Naive thymus-derived CD8-positive, alpha-beta T cell (primary cell): ENCODE data around the gene BTC. TPM values are rescaled to one million over a fixed set of nuclear protein-coding genes. Genes with fewer than 3 reads are reported as not detected.

Source experiments
- ATAC-seq, 2 donors: fragments of 150-1000 bp; cut with Tn5 transposase in 1 of 2; sonication (Bioruptor Pico), chemical (Tn5 transposase) in 1 of 2; 1 replicate in 1 of 2; 2 replicates in 1 of 2; pipeline ENCODE4 v1.10.0; 2021; ENCODE audit warnings: mild to moderate bottlenecking in 2 of 2, moderate library complexity in 2 of 2
- POLR2A ChIA-PET: fragments of 350-600 bp; sonication (Branson Sonifier 250); formaldehyde crosslinking; loops from one replicate; lab custom pipeline; 2021; ENCODE audit warnings: antibody characterized with exemption; lab: Charles Lee
- DNase-seq, 10 donors: peaks; one replicate each; pipeline versions ENCODE4 v3.0.0 to v3.0.0-alpha.2; 2020 to 2022
- H3K27ac Mint-ChIP-seq, 10 donors: one replicate each; pipeline ENCODE4 v1.8.0; 2020 to 2022; ENCODE audit warnings: mild to moderate bottlenecking in 10 of 10, mixed read lengths in 10 of 10, moderate library complexity in 4 of 10, inconsistent platforms in 1 of 10
- H3K27me3 Mint-ChIP-seq, 5 donors: one replicate each; pipeline ENCODE4 v1.8.0; 2021 to 2022; ENCODE audit warnings: mixed read lengths in 5 of 5
- H3K36me3 Mint-ChIP-seq, 3 donors: one replicate each; pipeline ENCODE4 v1.8.0; 2020 to 2022; ENCODE audit warnings: mixed read lengths in 3 of 3, mild to moderate bottlenecking in 2 of 3, inconsistent platforms in 1 of 3
- H3K4me1 Mint-ChIP-seq, 4 donors: one replicate each; pipeline ENCODE4 v1.8.0; 2021 to 2022; ENCODE audit warnings: mixed read lengths in 4 of 4
- H3K4me3 Mint-ChIP-seq, 10 donors: one replicate each; pipeline ENCODE4 v1.8.0; 2020 to 2022; ENCODE audit warnings: mild to moderate bottlenecking in 10 of 10, mixed read lengths in 10 of 10, moderate library complexity in 6 of 10, inconsistent platforms in 1 of 10
- H3K9me3 Mint-ChIP-seq, 9 donors: one replicate each; pipeline ENCODE4 v1.8.0; 2020 to 2022; ENCODE audit warnings: mixed read lengths in 9 of 9, mild to moderate bottlenecking in 3 of 9, inconsistent platforms in 1 of 9, moderate library complexity in 1 of 9
- polyA plus RNA-seq, 3 donors: library from polyadenylated mRNA; unstranded; fragments of 300-500 nt; fragmentation: Illumina TruSeq; gene quantifications; one replicate each; pipeline ENCODE4 v1.2.3, GENCODE V29; 2021
- total RNA-seq, 8 experiments: library from RNA in 2 of 8; stranded (reverse) in 2 of 8; gene quantifications; one replicate each; pipeline ENCODE4 v1.2.3 and lab custom pipeline; 2021 to 2026

BTC gene
- total and polyA plus RNA-seq, 5 experiments from 2014 or later: not detected

DNA sequence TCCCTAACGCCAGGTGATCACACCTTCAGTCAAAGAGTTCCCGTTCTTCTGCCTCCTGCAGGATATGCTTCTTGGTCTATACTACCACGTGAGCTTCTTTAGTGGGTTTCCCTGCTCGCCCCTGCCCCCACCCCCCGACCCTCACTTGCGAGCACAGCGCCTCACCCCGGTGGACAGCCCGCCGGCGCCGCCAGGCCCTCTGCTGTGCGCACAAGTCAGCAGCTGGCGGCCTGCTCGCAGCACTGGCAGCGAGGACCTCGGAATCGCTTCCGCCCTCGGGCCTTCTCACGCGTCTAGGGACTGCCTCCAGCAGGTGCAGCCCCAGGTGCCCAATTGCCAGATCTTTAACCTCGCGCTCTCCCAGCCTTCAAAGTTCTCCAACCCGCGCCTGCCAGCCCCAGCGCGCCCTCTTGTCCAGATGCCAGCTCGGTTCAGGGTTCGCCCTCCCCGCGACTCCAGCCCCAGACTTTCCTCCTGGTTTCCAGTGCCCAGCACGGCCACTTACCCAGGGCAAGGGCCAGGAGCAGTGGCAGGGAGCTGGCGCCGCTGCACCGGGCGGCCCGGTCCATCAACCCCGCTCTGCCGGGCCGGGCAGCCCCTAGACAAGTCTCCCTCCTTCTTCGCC lies 454 bp downstream of the BTC start:
- ATAC-seq: no peak
- Mint-ChIP-seq H3K36me3 (no peaks in the 10 kb centered on the region), H3K4me1 (peaks cover 0 to 10% (median 4%) of the 10 kb centered on the region in 4 donors), H3K9me3 (peaks cover 0 to 2% (median 0%) of the 10 kb centered on the region in 9 donors), H3K4me3 (peak overlapping the region in 6 of 10 donors; percentile 10 to 70 (median 42)), H3K27me3 (peaks cover 17 to 71% (median 40%) of the 10 kb centered on the region in 5 donors), H3K27ac (peak overlapping the region in 1 of 10 donors; percentile 40)
- POLR2A ChIA-PET: no interaction called here
- DNase-seq: no peak

DNA sequence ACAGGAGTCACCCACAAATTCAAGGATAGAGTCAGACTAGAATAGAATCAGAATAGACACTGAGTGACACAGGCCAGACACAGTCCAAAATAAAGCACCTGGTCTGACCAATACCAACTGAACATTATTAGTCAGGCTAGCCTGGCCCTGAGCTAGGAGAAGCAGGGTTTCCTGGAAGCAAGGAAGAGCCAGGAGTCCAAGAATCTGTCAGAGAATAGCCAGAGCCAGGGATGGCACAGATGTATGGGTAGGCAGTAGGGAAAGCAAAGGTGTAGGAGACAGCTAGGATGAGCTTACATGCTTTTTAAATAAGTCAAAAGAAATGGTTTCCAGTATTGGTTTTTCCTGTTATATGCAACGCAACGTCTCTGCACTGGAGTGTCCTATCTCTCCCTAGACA lies 3.7 kb downstream of the BTC start:
- H3K27ac Mint-ChIP-seq: no peak overlapping the region
- ATAC-seq (no peak), DNase-seq (no peak)
- H3K36me3 Mint-ChIP-seq: no peaks in the 10 kb centered on the region
- peaks cover 0 to 10% (median 4%) of the 10 kb centered on the region in 4 donors for H3K4me1 Mint-ChIP-seq
- peaks cover 0 to 5% (median 0%) of the 10 kb centered on the region in 9 donors for H3K9me3 Mint-ChIP-seq
- no peak overlapping the region for H3K4me3 Mint-ChIP-seq
- peaks cover 18 to 74% (median 32%) of the 10 kb centered on the region in 5 donors for H3K27me3 Mint-ChIP-seq
- POLR2A ChIA-PET: no interaction called here

DNA sequence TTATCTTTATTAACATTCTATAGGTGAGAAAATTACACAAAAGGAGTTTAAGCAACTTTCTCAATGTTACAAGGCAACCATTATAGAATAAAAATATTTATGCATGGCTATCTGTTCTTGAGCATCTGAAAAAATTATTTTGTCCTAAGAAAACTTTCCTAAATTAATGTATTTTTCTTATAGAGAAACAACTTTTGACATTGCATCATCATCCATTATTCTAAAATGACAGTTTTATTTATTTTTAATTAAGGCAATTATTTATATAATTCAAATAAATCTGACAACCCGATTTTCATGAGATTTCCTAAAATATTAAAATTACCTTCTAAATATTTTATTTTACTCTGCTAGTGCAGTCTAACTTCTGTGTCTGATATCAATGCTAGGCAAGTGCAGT lies 4.8 kb downstream of the BTC start:
- Mint-ChIP-seq H3K27me3 (peaks cover 17 to 68% (median 27%) of the 10 kb centered on the region in 5 donors), H3K27ac (no peak overlapping the region), H3K4me1 (peaks cover 0 to 9% (median 3%) of the 10 kb centered on the region in 4 donors), H3K9me3 (peaks cover 0 to 9% (median 0%) of the 10 kb centered on the region in 9 donors), H3K36me3 (no peaks in the 10 kb centered on the region), H3K4me3 (no peak overlapping the region)
- DNase-seq (no peak), ATAC-seq (no peak)
- POLR2A ChIA-PET: no interaction called here

DNA sequence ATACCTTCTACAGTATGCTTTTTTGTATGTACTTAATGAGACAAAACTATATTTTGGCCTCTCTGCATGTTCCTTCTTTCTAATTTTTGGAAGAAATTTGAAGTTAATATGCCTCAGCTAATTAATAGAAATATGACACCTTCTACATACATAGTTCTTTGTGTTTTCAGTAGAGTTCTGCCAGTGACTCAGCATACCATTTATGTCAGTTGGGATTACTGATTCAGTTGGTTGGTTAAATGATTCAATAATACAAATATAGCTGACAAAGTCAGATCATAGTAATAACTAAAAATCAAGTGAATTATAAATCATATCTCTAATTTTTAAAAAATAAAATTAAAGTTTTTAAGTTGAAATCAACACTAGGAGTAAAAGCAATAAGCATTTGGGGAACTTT lies 16.8 kb downstream of the BTC start:
- Mint-ChIP-seq H3K36me3 (no peaks in the 10 kb centered on the region), H3K27ac (no peak overlapping the region), H3K4me1 (no peaks in the 10 kb centered on the region), H3K4me3 (no peak overlapping the region), H3K9me3 (peaks cover 0 to 8% (median 3%) of the 10 kb centered on the region in 9 donors), H3K27me3 (peaks cover 0 to 24% (median 2%) of the 10 kb centered on the region in 5 donors)
- DNase-seq: no peak
- POLR2A ChIA-PET: no interaction called here
- ATAC-seq: no peak

DNA sequence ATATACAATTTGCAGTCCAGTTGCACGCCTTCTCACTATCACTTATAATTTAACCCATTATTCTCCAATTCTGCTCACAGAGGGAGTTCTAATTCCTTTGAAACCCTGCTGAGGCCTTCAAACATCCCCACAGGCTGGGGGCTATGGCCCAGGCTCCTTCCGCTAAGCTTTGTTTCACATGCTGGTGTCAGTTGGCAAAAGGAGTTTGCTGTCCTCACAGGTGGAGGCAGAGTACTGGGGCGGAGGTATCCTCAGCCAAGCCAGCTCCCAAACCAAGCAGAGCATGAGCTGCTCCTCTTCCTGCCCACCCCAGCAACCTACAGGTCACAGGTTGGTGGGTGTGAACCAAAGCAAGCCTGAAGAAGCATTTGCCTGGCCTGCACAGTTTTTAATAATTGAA lies 21.5 kb downstream of the BTC start:
- peaks cover 0 to 24% (median 2%) of the 10 kb centered on the region in 5 donors for H3K27me3 Mint-ChIP-seq
- no peaks in the 10 kb centered on the region for H3K9me3 Mint-ChIP-seq
- no peaks in the 10 kb centered on the region for H3K36me3 Mint-ChIP-seq
- DNase-seq (no peak), ATAC-seq (no peak)
- H3K27ac Mint-ChIP-seq: no peak overlapping the region
- no peaks in the 10 kb centered on the region for H3K4me1 Mint-ChIP-seq
- POLR2A ChIA-PET: no interaction called here
- H3K4me3 Mint-ChIP-seq: no peak overlapping the region

DNA sequence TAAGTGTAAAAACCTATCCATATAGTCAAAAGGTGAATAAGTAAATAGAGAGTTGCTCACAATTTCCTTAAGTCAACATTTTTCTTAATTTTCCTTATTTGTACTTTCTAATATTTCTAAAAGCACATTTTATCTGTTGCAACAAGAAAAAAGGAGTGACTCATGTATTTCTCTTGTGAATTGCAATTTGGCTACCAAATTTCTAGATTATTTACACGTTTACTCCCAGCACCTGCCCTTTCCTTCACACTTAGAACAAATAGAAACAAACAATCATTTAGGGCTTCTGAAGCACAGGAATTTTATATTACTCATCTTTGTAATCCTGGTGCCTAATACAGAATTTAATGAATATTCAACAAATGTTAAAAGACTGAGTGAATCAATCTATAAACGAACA lies 22.2 kb downstream of the BTC start:
- H3K27me3 Mint-ChIP-seq: peaks cover 0 to 24% (median 2%) of the 10 kb centered on the region in 5 donors
- H3K27ac Mint-ChIP-seq: no peak overlapping the region
- no peaks in the 10 kb centered on the region for H3K9me3 Mint-ChIP-seq
- no peaks in the 10 kb centered on the region for H3K36me3 Mint-ChIP-seq
- ATAC-seq (no peak), DNase-seq (no peak)
- no peak overlapping the region for H3K4me3 Mint-ChIP-seq
- no peaks in the 10 kb centered on the region for H3K4me1 Mint-ChIP-seq
- POLR2A ChIA-PET: no interaction called here

DNA sequence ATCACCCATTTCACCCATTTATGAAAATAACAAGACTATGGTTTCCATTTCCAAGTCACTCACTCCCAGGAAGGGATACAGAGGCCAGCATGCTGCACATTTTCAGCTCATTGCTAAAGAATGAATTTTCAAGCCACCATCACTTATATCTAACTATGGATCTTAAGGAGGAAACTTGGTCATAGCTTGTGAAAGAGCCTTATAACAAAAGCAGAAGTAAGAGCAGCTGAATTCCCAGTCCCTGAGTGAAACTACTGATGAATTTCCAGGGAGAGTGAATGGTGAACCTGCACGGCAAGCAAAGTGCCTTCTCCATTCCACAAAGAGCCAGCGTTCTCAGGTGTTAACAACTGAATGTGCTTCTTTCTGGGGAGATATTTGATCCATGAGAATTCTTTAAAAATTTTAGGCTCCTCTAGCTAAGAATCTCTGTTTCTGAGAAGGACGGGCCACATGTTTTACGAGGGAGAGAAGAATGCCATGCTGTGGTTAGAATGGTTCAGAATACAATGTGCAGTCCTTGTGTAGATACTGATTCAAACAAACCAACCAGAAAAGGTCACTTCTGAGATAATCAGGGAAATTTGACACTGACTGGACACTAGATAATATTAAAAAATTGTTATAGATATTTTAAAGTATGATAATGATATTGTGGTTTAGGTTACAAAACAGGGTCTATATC lies 24.0 kb downstream of the BTC start:
- Mint-ChIP-seq H3K4me1 (no peaks in the 10 kb centered on the region), H3K27ac (no peak overlapping the region), H3K9me3 (no peaks in the 10 kb centered on the region), H3K4me3 (no peak overlapping the region), H3K27me3 (peaks cover 0 to 15% (median 2%) of the 10 kb centered on the region in 5 donors), H3K36me3 (no peaks in the 10 kb centered on the region)
- POLR2A ChIA-PET: no interaction called here
- no peak for ATAC-seq
- no peak for DNase-seq

DNA sequence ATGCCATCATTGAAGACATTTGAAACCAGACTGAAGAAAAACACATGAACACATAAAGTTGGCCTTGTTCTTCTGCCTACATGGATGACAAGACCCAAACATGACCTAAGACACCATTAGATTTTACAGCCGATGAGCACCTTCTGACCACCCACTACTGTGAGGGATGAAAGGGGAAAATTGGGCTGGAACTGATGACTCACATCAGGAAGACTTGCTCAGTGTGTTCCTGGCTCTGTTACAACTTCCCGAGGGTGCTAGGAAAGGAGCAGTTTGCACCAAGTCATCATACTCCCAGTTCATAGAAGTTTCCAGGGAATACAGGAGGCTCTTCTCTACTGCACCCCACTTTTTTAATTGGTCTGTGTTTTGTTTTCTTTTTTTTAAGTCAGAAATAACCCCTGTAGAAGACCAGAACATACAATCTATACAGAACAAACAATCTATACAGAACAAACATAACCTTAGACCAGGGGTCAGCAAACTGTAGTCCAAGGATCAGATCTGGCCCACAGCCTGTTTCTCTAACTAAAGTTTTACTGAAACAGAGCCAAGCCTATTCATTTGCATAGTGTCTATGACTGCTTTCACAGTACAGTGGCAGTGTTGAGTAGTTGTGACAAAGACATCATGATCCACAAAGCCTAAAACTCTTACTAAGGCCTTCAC lies 25.3 kb downstream of the BTC start:
- POLR2A ChIA-PET: no interaction called here
- Mint-ChIP-seq H3K36me3 (no peaks in the 10 kb centered on the region), H3K27me3 (peaks cover 0 to 3% (median 0%) of the 10 kb centered on the region in 5 donors), H3K4me1 (no peaks in the 10 kb centered on the region), H3K4me3 (no peak overlapping the region), H3K27ac (no peak overlapping the region), H3K9me3 (peaks cover 0 to 3% (median 0%) of the 10 kb centered on the region in 9 donors)
- ATAC-seq (no peak), DNase-seq (no peak)

DNA sequence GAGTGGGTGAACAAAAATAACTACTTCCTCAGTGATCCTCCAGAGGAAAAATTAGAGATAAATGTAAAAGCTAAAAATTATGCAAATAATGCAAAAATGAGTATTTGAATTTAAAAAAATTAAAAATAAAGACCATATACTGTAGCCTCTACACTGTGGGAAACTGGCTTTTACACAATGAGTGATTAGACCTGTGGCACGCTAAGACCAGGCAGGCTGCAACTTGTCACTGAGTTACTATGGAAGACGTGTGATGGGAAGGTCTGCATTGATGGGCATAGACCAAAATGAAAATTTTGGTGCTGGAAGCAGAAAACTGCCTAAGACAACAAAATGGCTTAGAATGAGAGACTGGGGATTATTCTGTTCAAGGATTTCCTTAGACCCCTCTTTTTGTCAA lies 30.2 kb downstream of the BTC start:
- Mint-ChIP-seq H3K4me1 (no peaks in the 10 kb centered on the region), H3K27ac (no peak overlapping the region), H3K27me3 (peaks cover 0 to 10% (median 0%) of the 10 kb centered on the region in 5 donors), H3K4me3 (no peak overlapping the region), H3K9me3 (peaks cover 0 to 4% (median 0%) of the 10 kb centered on the region in 9 donors), H3K36me3 (no peaks in the 10 kb centered on the region)
- no peak for DNase-seq
- no peak for ATAC-seq
- POLR2A ChIA-PET: no interaction called here

DNA sequence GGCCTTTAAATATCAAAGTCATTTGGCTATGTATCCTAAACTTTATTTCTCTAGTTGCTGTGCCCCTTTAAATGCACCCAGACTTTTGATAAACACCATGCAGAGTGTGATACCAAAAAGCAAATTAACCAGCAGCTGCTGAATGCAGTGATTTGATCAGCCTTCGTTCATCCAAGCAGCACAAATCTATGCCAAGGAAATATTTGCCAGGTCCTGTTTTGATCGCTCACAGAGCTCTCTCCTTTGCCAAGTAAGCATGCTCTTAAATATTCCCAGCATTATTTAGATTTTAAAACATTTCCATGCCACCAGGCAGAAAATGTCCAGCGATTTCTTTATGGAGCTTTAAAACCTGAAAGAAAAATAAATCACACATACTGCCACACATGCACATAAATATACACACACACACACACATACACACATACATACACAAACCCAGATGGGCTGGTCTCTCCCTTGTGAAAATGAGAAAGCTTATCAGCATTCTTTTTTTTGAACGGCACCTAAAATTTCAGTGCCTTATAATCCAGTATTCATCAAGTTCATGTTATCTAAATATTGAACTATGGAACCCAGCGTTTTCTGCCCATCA lies 35.7 kb downstream of the BTC start:
- no peak overlapping the region for H3K4me3 Mint-ChIP-seq
- peaks cover 0 to 4% (median 0%) of the 10 kb centered on the region in 9 donors for H3K9me3 Mint-ChIP-seq
- POLR2A ChIA-PET: no interaction called here
- no peaks in the 10 kb centered on the region for H3K36me3 Mint-ChIP-seq
- no peak overlapping the region for H3K27ac Mint-ChIP-seq
- no peak for DNase-seq
- no peaks in the 10 kb centered on the region for H3K4me1 Mint-ChIP-seq
- ATAC-seq: no peak
- H3K27me3 Mint-ChIP-seq: peaks cover 0 to 14% (median 3%) of the 10 kb centered on the region in 5 donors

DNA sequence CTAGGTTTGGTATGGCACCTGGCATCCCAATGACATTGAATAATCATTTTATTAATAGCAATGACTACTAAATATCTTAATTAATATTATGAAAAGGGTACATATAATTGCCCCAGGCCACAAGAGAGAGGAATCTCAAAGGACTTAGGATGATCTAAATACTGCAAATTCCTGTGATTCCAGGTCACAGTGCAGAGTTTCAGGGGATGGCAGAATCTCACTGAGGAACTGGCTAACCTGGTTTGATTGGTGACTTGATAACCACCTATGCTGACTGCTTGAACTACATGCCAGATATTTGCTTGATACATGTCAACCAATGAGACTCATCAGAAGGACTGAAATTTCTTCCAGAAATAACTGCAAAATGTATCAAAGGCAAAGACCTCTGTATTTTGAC lies 37.2 kb downstream of the BTC start:
- DNase-seq: no peak
- no peaks in the 10 kb centered on the region for H3K4me1 Mint-ChIP-seq
- H3K4me3 Mint-ChIP-seq: no peak overlapping the region
- H3K27ac Mint-ChIP-seq: no peak overlapping the region
- H3K9me3 Mint-ChIP-seq: peaks cover 0 to 4% (median 0%) of the 10 kb centered on the region in 9 donors
- H3K27me3 Mint-ChIP-seq: peaks cover 0 to 14% (median 3%) of the 10 kb centered on the region in 5 donors
- H3K36me3 Mint-ChIP-seq: no peaks in the 10 kb centered on the region
- ATAC-seq: no peak
- POLR2A ChIA-PET: no interaction called here

DNA sequence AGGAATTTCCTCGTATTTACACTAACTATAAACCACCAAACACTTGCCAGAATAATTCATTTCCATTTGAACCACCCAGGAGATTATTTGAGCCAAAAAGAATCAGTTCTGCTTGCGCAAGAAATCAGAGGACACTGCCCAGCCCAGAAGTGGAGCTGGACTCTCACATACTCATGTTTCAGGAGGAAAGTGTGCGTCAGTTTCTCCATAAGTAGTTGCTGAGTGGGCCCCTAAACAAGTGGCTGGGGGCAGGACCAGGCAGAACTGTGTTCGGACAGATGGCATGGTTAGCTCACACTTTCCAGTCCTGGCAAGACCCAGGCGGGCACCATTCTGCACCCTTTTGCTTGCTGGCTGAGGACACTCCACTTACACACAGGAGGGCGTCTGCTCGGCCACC lies 38.8 kb downstream of the BTC start:
- DNase-seq (no peak), ATAC-seq (no peak)
- Mint-ChIP-seq H3K4me3 (no peak overlapping the region), H3K36me3 (no peaks in the 10 kb centered on the region), H3K27ac (no peak overlapping the region), H3K9me3 (no peaks in the 10 kb centered on the region), H3K27me3 (peaks cover 0 to 17% (median 0%) of the 10 kb centered on the region in 5 donors), H3K4me1 (no peaks in the 10 kb centered on the region)
- POLR2A ChIA-PET: no interaction called here

DNA sequence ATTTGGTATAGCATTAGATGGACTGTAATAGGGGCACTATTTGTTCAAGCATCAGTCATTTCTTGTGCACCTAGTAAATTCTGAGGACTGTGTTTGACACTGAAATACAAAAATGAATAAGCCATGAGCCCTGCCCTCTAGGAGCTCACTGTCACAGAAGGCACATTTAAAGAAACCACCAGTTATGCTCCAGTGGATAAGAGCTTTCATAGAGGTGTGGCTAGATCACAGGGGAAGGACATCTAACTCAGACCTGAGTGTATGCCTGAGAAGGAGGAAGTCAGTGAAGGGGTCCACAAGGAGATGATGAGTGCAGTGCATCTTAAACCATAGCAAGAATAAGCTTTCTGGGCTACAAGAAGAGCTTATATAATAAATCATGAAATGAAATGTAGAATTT lies 40.1 kb downstream of the BTC start:
- POLR2A ChIA-PET: no interaction called here
- Mint-ChIP-seq H3K9me3 (no peaks in the 10 kb centered on the region), H3K27ac (no peak overlapping the region), H3K4me1 (no peaks in the 10 kb centered on the region), H3K27me3 (peaks cover 0 to 17% (median 0%) of the 10 kb centered on the region in 5 donors), H3K4me3 (no peak overlapping the region), H3K36me3 (no peaks in the 10 kb centered on the region)
- DNase-seq (no peak), ATAC-seq (no peak)
